HG03521 (cell line): Measurements from ENCODE around the gene PCBP3.

Experiments
- ATAC-seq: cut with Tn5 transposase; IDR thresholded peaks from one replicate; pipeline ENCODE4 v1.9.1; 2021; ENCODE audit warnings: mild to moderate bottlenecking, moderate library complexity; ENCODE audit not compliant: unreplicated experiment

PCBP3 gene

DNA sequence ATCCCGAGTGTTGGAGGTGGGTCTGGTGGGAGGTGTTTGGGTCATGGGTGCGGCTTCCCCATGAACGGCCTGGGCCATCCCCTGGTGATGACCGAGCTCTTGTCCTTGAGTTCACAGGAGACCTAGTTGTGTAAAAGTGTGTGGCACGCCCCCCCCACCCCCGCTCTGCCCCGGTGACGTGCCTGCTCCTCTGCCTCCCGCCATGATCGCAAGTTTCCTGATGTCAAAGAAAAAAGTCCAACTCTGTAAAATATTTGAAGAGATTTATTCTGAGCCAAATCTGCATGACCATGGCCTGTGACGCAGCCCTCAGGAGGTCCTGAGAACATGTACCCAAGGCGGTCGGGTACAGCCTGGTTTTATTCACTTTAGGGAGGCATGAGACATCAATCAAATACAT lies 212.9 kb downstream of the PCBP3 start:
- no peak for ATAC-seq

DNA sequence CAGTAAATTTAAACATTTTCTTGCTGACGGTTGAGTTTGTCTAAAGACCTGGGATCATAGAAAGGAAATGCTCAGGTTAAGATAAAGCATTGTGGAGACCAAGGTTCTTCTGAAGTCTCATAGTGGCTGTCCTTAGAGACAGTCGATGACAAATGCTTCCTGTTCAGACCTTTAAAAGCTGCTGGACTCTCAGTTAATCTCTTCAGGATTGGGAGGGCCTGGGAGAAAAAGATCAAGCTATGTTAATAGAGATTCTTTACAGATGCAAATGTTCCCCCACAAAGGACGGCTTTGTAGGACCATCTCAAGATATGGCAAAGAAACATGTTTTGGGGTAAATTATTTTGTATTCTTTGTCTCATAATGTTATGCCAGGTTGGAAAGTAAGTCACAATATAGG lies 213.4 kb downstream of the PCBP3 start:
- no peak for ATAC-seq

GRCh38 chr21:45857761-45858160 lies 214.2 kb downstream of the PCBP3 start:
- no peak for ATAC-seq

- no peak for ATAC-seq
Measured at GRCh38 chr21:45858180-45858579, 214.7 kb downstream of the PCBP3 start.

DNA sequence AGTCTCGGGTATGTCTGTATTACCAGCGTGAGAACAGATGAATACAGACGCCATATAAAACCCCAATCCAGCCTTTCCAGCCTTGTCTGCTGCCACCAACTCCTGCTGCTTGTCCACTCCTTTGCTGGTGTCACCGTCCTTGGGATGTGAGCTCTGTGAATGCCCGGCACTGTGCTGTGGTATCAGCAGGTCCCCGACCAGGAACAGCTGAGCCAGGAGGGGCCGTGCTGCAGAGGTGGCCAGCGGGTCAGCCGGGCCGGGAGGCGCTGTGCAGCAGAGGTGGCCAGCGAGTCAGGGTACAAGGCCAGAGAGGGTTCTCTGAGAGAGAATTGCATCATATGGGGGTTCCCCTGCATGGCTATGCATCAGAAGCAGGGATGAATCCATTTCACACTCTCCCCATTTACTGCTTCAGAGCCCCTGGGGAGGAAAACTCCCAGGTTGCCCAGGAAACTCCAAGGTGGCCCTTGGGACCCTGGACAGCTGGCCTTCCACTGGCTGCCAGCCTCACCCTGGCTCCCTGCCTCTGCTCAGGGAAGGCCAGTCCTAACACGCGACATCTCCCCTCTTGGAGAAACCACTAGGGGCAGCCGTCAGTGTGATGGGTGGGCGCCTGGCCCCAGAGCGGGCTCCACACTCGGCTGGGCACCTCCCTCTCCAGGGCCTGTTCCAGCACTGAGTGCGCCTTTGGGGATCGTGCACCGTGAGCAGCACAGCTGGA lies 215.7 kb downstream of the PCBP3 start:
- no peak for ATAC-seq

DNA sequence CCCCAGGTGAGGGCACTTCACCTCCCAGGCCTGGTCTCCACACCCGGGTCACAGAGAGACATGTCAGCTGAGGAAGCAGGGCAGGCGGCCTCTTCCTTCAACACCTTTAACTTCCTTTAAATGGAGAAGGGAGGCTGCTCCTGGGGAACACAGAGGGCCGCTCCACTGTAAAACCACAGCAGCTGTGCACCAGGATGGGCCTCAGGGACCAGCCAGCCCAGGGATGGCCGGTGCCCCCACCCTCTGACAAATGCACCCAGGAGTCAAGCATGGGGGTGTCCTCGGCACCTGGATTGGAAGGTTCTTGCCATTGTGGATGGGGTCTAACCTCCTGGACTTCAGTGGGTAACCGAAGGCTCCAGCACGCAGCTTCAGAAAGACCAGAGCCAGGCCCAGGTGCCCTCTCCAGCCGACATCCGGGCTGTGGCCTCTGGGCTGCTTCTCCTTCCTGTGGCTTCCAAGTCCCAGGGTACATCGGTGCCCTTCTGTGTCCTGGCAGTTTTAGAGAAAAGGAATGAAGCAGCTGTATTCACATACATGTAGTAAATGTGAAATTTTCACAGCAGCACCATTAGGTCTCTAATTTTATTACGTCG lies 216.3 kb downstream of the PCBP3 start:
- ATAC-seq: no peak

GRCh38 chr21:45860493-45861155 lies 217.1 kb downstream of the PCBP3 start:
- ATAC-seq: no peak

GRCh38 chr21:45861156-45861870 lies 217.8 kb downstream of the PCBP3 start:
- no peak for ATAC-seq

DNA sequence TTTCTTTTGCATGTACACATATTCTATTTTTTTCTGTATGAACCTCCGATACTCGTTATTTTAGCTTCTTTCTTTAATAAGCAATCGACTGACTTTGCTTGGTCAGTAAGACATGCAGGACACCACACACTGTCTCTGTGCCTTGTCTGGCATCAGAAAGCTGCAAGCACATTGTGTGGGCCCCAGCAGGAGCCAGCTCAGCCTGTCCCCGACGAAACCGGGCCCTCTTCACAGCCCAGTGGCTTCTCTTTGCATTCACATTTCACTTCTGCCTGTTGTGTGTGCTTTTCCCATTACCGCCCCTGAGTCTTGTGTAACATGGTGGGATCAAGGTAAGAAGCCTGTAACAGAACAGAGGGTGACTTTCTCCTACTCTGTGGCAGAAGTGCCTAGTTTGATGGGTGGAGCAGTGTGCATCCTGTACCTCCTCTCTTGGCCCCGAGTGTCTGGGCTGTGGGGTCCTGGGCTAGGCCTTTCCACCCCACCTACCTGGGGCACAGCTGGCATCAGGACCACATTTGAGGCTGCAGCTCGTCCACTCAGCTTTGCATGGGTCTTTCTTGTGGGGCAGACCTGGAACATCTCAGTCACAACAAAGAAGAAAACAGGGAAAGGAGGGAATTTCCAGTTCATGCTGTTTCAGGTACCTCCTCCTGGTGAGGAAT lies 219.2 kb downstream of the PCBP3 start:
- no peak for ATAC-seq

- no peak for ATAC-seq
Measured at GRCh38 chr21:45863267-45863666, 219.7 kb downstream of the PCBP3 start.

DNA sequence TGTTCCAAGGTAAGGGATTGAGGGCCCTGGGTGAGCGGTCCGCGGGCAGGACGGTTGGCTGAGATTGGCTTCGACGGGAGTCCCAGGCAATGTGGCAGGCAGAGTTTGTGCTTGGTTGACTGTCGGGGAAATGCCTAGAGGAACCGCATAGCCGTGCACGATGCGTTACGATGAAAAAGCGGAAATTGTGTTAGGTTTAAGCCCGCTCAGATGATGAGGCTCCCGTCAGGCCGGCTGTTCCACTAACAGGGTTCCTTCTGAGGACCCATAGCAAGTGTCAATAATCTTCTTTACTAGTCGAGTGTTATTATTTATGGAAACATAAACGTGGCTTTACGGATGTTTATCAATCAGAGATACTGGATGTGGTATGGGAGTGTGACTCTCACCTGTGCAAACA lies 220.2 kb downstream of the PCBP3 start:
- no peak for ATAC-seq

GRCh38 chr21:45864436-45864835 lies 220.9 kb downstream of the PCBP3 start:
- ATAC-seq: no peak

GRCh38 chr21:45865106-45865835 lies 221.7 kb downstream of the PCBP3 start:
- ATAC-seq: no peak

DNA sequence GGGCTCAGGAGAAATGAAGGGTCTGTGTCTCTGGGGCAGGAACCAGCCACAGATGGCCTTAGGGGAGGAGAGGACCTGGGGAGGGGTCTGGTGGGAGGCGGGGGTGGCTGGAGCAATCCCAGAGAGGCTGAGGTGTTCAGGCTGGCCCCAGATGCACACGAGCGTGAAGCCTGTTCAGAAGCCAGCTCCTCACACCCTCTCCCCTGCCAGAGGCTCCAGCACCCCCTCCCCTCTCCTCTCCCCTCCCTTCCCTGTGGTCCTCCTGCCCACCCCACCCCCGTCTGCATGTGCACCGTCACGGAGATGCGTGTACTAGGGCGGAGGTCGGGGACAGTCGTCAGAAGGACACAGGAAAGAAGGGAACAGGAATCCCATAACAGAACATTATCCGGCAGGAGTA lies 223.0 kb downstream of the PCBP3 start:
- ATAC-seq: no peak

DNA sequence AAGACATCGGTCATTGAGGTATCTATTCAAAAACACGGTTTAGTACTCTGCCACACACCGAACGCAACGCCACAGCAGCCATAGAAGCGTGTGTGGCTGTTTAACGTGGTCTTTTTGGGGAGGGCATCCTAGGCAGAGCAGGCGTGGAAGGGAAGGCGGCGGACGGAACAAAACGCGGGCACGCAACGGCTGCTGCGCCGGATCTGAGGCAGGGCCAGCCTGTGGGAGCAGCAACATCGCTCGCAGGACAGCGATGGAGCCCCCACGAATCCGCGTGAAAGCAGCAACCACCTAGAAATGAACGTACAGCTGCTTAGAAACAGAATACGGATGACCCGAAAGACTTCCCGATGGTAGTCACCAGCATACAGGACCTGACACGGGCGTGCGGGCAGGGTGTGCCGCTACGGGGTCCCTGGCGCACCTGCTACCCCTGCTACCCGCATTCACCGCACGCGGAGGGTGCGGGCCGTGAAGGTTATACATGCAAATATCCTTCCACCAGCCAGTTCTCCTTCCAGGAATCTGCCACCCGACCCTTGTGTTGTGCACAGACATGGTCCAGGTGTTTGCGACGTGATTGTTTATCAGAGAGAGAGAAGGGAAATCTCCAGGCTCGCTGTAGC lies 223.6 kb downstream of the PCBP3 start:
- ATAC-seq: no peak

DNA sequence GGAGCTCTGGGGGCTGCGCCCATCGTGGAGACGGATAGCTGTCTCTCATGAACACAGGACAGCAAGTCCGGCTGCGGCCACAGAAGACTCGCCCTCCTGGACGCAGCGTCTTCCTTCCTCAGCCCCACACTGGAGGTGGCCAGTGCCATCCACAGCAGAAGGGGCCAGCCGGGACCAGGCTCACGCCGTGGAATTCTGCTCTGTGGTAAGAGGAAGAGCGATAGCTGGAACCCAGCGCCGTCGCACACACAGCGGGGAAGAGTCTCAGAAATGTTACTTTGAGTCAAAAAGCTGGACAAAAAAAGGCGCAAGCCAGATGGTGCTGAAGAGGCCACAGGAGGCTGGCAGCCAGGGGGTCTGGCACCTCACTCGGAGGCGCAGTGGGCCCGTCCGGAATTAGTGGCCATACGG lies 224.2 kb downstream of the PCBP3 start:
- ATAC-seq: no peak

DNA sequence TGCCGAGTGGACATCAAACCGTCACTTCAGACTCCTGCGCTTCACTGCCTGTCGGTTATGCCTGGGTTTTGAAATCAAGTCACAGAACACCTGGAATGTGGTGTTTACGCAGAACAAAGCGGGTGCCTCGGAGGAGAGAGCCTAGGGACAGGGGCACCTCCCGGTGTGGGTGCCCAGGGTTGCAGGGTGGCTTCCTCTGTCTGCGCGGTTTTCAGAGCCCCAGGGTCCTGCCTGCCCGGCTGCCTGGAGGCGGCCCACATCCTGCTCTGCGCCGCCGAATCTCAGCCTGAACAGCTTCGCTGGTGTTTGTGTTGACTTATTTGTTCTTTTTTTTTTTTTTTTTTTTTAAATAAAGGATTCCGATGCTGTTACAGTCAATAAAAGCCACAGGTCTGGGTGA lies 224.6 kb downstream of the PCBP3 start:
- ATAC-seq: no peak

DNA sequence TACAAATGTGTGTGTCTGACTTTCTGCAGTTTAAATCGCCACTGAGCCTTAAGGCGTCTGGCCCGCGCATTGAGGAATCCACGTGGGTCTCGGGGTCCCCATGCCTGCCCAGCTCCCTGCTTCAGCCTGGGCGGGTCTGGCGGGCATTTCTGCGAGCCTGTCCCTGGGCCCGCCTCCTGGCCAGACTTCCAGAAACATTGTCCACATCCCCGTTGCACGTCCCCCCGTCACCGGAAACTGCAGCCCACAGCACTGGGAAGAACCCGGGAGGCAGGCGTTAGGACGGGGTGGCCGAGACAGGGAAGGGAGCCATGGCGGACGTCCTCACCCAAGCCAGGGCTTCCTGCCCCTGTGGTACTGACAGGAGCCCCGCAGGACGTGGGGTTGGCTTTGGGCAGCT lies 225.0 kb downstream of the PCBP3 start:
- no peak for ATAC-seq

DNA sequence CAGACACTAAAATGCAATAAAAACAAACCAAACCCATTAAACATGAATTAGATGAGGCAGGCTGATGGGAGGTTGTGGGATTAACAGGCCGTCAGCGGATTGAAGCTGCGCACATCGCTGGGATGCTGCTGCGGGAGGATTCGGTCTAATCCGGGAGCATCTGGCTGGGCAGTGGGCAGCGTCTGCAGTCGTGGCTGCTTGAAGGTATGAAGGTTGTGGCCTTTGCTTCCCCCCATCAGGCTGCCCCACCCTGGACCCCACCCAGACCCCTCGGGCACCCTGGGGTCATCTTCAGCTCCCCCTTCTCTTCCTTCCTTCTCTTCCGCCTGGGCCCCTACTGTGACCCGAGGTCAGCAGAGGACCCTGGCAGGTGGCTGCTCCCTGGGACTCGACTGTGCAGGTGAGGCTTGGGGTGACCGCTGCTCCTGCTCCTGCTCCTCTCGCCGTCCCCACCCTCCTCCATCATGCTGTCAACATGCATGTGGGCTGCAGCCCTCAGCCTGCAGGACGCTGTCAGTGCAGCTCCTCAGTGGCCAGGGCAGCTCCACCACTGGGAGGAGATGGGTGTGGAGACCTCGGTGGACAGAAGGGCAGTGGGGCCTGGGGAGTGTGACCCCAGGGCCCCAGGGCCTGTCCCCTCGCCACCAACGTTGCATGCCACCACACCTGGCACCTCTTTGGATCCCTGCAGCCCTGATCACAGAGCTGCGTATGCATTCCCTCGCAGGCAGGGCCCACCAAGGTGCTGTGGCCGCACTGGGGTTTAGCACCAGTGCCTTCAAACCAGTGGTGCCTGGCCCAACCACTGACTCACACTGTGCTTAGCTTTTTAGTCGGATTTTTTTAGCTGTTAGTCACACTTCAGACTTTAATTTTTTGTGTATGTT lies 225.8 kb downstream of the PCBP3 start:
- ATAC-seq: no peak
